GM12878 (cell line): ENCODE measurements around the gene TBC1D1. TPM values are rescaled to one million over a fixed set of nuclear protein-coding genes. Genes with fewer than 3 reads are reported as not detected.
A peak's percentile ranks its signal among the peaks of the same experiment; 100 is the strongest.

Experiments
- ATAC-seq: fragments of 200-7000 bp; cut with Tn5 transposase; 3 replicates; pipeline ENCODE4 v1.9.1; 2020; ENCODE audit warnings: mild to moderate bottlenecking, moderate library complexity
- BruUV-seq: library from RNA; stranded (reverse); fragments of 400-500 nt; replicated peaks from 2 replicates; lab custom pipeline; 2021; lab: Mats Ljungman, UMichigan
- CTCF ChIA-PET: fragments of 300-600 bp; sonication (Branson Sonifier 250); formaldehyde crosslinking; extraction: SDS; loops from one replicate; lab custom pipeline; 2021; ENCODE audit warnings: inconsistent platforms; lab: Yijun Ruan, JAX
- POLR2A ChIA-PET: fragments of 350-600 bp; formaldehyde crosslinking; extraction: SDS; loops from one replicate; lab custom pipeline; 2021; ENCODE audit warnings: inconsistent platforms; lab: Charles Lee
- RAD21 ChIA-PET: fragments of 300-600 bp; sonication (Branson Sonifier 250); formaldehyde crosslinking; loops from one replicate; lab custom pipeline; 2023; ENCODE audit warnings: antibody characterized with exemption; ENCODE audit not compliant: unreplicated experiment; lab: Charles Lee
- SMC1A ChIA-PET: fragments of 300-600 bp; sonication (Branson Sonifier 250); formaldehyde crosslinking; loops from one replicate; lab custom pipeline; 2023; ENCODE audit not compliant: unreplicated experiment, uncharacterized antibody; lab: Charles Lee
- DNase-seq: peaks from one replicate; pipeline ENCODE4 v3.0.0-alpha.2; 2011; ENCODE audit warnings: low read depth, low spot score
- FAIRE-seq: peaks from 3 replicates; lab custom pipeline; 2011; peaks lifted over from hg19 to GRCh38; lab: Jason Lieb, UNC
- H2AFZ ChIP-seq: 2 replicates; pipeline ENCODE4 v1.6.0; 2011; ENCODE audit warnings: low read depth, low read length, control low read depth; ENCODE audit not compliant: control insufficient read depth
- H3K27ac ChIP-seq: 2 replicates; pipeline ENCODE4 v1.5.1; 2011; ENCODE audit warnings: control low read depth; ENCODE audit not compliant: control insufficient read depth, insufficient read depth
- H3K27me3 ChIP-seq, 2 experiments: replicated peaks in 1 of 2; 2 replicates each; pipeline versions ENCODE4 v1.6.0 to v1.6.1; 2011; ENCODE audit warnings: low read length in 1 of 2; ENCODE audit not compliant: control insufficient read depth in 2 of 2, insufficient read depth in 2 of 2
- H3K36me3 ChIP-seq, 2 experiments: 2 replicates each; pipeline ENCODE4 v1.5.1; 2011; ENCODE audit warnings: low read length in 1 of 2; ENCODE audit not compliant: control insufficient read depth in 2 of 2, insufficient read depth in 2 of 2
- H3K4me1 ChIP-seq: 2 replicates; pipeline ENCODE4 v1.6.1; 2011; ENCODE audit warnings: mild to moderate bottlenecking, low read length, moderate library complexity, mixed read lengths; ENCODE audit not compliant: control insufficient read depth, insufficient read depth
- H3K4me2 ChIP-seq: 2 replicates; pipeline ENCODE4 v1.6.0; 2011; ENCODE audit warnings: control low read depth; ENCODE audit not compliant: control insufficient read depth, insufficient read depth
- H3K4me3 ChIP-seq: fragments of 200-600 bp; sonication (generic); 2 replicates; pipeline ENCODE4 v1.5.1; 2016
- H3K79me2 ChIP-seq: 2 replicates; pipeline ENCODE4 v1.6.0; 2011; ENCODE audit warnings: low read length; ENCODE audit not compliant: control insufficient read depth, insufficient read depth
- H3K9ac ChIP-seq: 2 replicates; pipeline ENCODE4 v1.8.0; 2011; ENCODE audit warnings: low read length, control low read depth, mixed read lengths; ENCODE audit not compliant: control insufficient read depth, insufficient read depth
- H3K9me3 ChIP-seq: replicated peaks from 3 replicates; pipeline ENCODE4 v1.5.1; 2011; ENCODE audit warnings: mild to moderate bottlenecking, low read length; ENCODE audit not compliant: control insufficient read depth, insufficient read depth
- H4K20me1 ChIP-seq: 2 replicates; pipeline ENCODE4 v1.6.0; 2011; ENCODE audit not compliant: control insufficient read depth, insufficient read depth
- BCL11A ChIP-seq: IDR thresholded peaks from 2 replicates; pipeline ENCODE4 v1.6.1; 2011; ENCODE audit warnings: low read depth, low read length
- MLLT1 ChIP-seq: fragments of 450-650 bp; IDR thresholded peaks from 2 replicates; pipeline ENCODE4 v1.6.1; 2016; ENCODE audit warnings: mild to moderate bottlenecking
- NR2C1 ChIP-seq: fragments of 450-650 bp; IDR thresholded peaks from 2 replicates; pipeline ENCODE4 v1.6.1; 2017; ENCODE audit warnings: antibody characterized with exemption, mild to moderate bottlenecking, moderate library complexity
- POLR2AphosphoS5 ChIP-seq: IDR thresholded peaks from 2 replicates; pipeline ENCODE4 v1.6.1; 2011; ENCODE audit warnings: mild to moderate bottlenecking, low read length, inconsistent platforms
- SIN3A ChIP-seq: IDR thresholded peaks from 2 replicates; pipeline ENCODE4 v1.6.1; 2012; ENCODE audit warnings: low read depth, low read length, improper control_type of control experiment
- SMAD5 ChIP-seq: IDR thresholded peaks from 2 replicates; pipeline ENCODE4 v1.6.1; 2016; ENCODE audit warnings: antibody characterized with exemption, low read depth
- ZBTB11 ChIP-seq: fragments of 450-650 bp; formaldehyde crosslinking; IDR thresholded peaks from 2 replicates; pipeline ENCODE4 v1.5.0; 2022; ENCODE audit warnings: mild to moderate bottlenecking, missing genetic modification characterization
- ZNF687 ChIP-seq: fragments of 450-650 bp; IDR thresholded peaks from 2 replicates; pipeline ENCODE4 v1.6.1; 2017; ENCODE audit warnings: mild to moderate bottlenecking, moderate library complexity
- WGBS: methylation state at CpG from one replicate; pipeline ENCODE4 v1.1.6; 2016; ENCODE audit warnings: low lambda C conversion rate; ENCODE audit not compliant: insufficient replicate concordance, insufficient coverage; ENCODE audit errors: missing lambda C conversion rate; 5-methylcytosine and 5-hydroxymethylcytosine counted together
- in situ Hi-C: fragments of 300-500 bp; cut with MboI; formaldehyde crosslinking; loops from 9 replicates; pipeline ENCODE4 v1.14.3; 2018; ENCODE audit warnings: mixed read lengths
- intact Hi-C: fragments of 100-400 bp; cut with micrococcal nuclease; formaldehyde crosslinking; loops from one replicate; pipeline ENCODE4 v1.14.2; 2022; ENCODE audit not compliant: unreplicated experiment
- polyA plus RNA-seq, 11 experiments: library from polyadenylated mRNA; depleted of rRNA in 4 of 11; unstranded in 6 of 11; stranded (reverse) in 5 of 11; fragments of >200 nt; fragmentation: Nextera tagmentation in 4 of 11; fragmentation: Illumina TruSeq in 1 of 11; extraction: Ambion mirVana in 4 of 11; extraction: Trizol in 1 of 11; gene quantifications; 1 replicate in 1 of 11; 2 replicates in 10 of 11; pipeline versions ENCODE4 v1.2.1 to v1.2.3, GENCODE V29; 2011 to 2016; ENCODE audit warnings: inconsistent platforms in 2 of 11, missing spikeins in 2 of 11, low read depth in 1 of 11
- total RNA-seq, 4 experiments: library from RNA; depleted of rRNA in 3 of 4; stranded (reverse); fragments of >200 nt in 3 of 4; fragmentation: Illumina TruSeq in 1 of 4; extraction: Trizol in 1 of 4; gene quantifications; 2 replicates each; pipeline versions ENCODE4 v1.2.1 to v1.2.3, GENCODE V29; 2013 to 2021

TBC1D1 gene
- total and polyA plus RNA-seq, 10 of the 15 experiments (the other 5 are each of a cell fraction or from before 2014, with no cell fraction given) = 5.3 to 102 (median 57.8) TPM

GRCh38 chr4:38129460-38130227 is 238.8 kb downstream of the TBC1D1 start:
- in situ Hi-C loops (loop anchor here (5.0 to 25.0 kb wide), 3 partner anchors 48 to 1483 kb away; no protein-coding TSS in a partner anchor), intact Hi-C loops (loop anchor here (1.0 to 5.0 kb wide), 6 partner anchors 49 to 728 kb away; partner anchors contain the start of genes TBC1D1 and TLR6)
- Histone ChIP-seq H3K27me3 (no peaks in the 10 kb centered on the region), H3K79me2 (no peaks in the 10 kb centered on the region), H3K9ac (peak overlapping the region; percentile 45), H2AFZ (no peak overlapping the region), H3K4me1 (peaks cover 84% of the 10 kb centered on the region), H3K27ac (peak overlapping the region; percentile 96), H3K9me3 (no peaks in the 10 kb centered on the region; the same call in 2 of the 3 replicates), H3K36me3 (peaks cover 1 to 3% of the 10 kb centered on the region in 2 experiments; a peak in 3 of 4 replicates), H3K4me3 (no peak overlapping the region), H3K4me2 (peak overlapping the region; percentile 78), H4K20me1 (no peaks in the 10 kb centered on the region)
- ChIA-PET RAD21 (interaction anchor here (0.6 to 9.1 kb wide), 27 partner anchors 10 to 674 kb away, joined by 3 to 128 read pairs (median 7); partner anchors contain the start of gene TLR10), POLR2A (interaction anchor here (0.8 to 2.5 kb wide), 13 partner anchors 10 to 374 kb away, joined by 3 to 9 read pairs (median 4); no protein-coding TSS in a partner anchor), CTCF (interaction anchor here (0.6 to 2.4 kb wide), 19 partner anchors 10 to 731 kb away, joined by 3 to 14 read pairs (median 4); partner anchors contain the start of gene TLR10), SMC1A (interaction anchor here (0.7 to 7.7 kb wide), 22 partner anchors 10 to 674 kb away, joined by 3 to 102 read pairs (median 5); no protein-coding TSS in a partner anchor)
- ATAC-seq = no peak
- DNase-seq = no peak
- TF ChIP-seq SIN3A = 0 out of 2 replicates have a peak, but pooled peaks have one; percentile 26
- TF ChIP-seq BCL11A = peak; percentile 4; the same call in 1 of the 2 replicates
- TF ChIP-seq POLR2AphosphoS5 = 0 out of 2 replicates have a peak, but pooled peaks have one; percentile 2
- no peak for TF ChIP-seq ZBTB11
- 0 out of 2 replicates have a peak, but pooled peaks have one; percentile 10 for TF ChIP-seq SMAD5
- TF ChIP-seq MLLT1 = 0 out of 2 replicates have a peak, but pooled peaks have one; percentile 15
- TF ChIP-seq NR2C1 = no peak
- peak; percentile 8; the same call in 1 of the 2 replicates for TF ChIP-seq ZNF687
- BruUV-seq = TSS peak; percentile 63
- no peak for FAIRE-seq
- 30% methylated on average over 7 of the region's 7 CpGs for WGBS
